ENCODE data around the gene NECTIN3. TPM values are rescaled to one million over a fixed set of nuclear protein-coding genes. Genes with fewer than 3 reads are reported as not detected.

Gene NECTIN3
- total RNA-seq, 2 experiments from 2014 or later = 0.22 TPM; not detected in 1

- Histone ChIP-seq H3K27ac (ENCODE audit: low read depth, low read length, poor library complexity, severe bottlenecking) (no peak overlapping the region), H2AFZ (ENCODE audit: low read length) (no peak overlapping the region), H3K9me2 (ENCODE audit: insufficient read depth, low read length) (no peaks in the 10 kb centered on the region), H3K9me3 (ENCODE audit: low read length) (no peaks in the 10 kb centered on the region), H4K20me1 (ENCODE audit: insufficient read depth, low read length) (no peaks in the 10 kb centered on the region), H3K36me3 (ENCODE audit: insufficient read depth, low read length) (no peaks in the 10 kb centered on the region), H3K4me2 (ENCODE audit: low read length) (no peak overlapping the region), H3K79me2 (ENCODE audit: insufficient read depth, low read depth, low read length) (no peaks in the 10 kb centered on the region), H3K4me3 (ENCODE audit: low read depth, low read length, poor library complexity, severe bottlenecking) (no peak overlapping the region), H3K4me1 (ENCODE audit: insufficient read depth, low read length, poor library complexity, severe bottlenecking) (no peaks in the 10 kb centered on the region)
- no peak for TF ChIP-seq EZH2phosphoT487 (IDR thresholded peaks at IDR 0.05; ENCODE audit: borderline replicate concordance, low read depth, low read length)
- TF ChIP-seq CTCF (conservative IDR thresholded peaks at IDR 0.05; ENCODE audit: low read length) = no peak
- ChIA-PET CTCF (ENCODE audit: unreplicated experiment) (no interaction called here), POLR2A (interaction anchor here (0.7 kb wide), 1 partner anchor 404 kb away, joined by 3 read pairs; no protein-coding TSS in a partner anchor)
- BruUV-seq (replicated peaks) = no TSS peak
- intact Hi-C loops (cut with micrococcal nuclease; ENCODE audit: unreplicated experiment) = no loop called here
- no peak for DNase-seq (ENCODE audit: low spot score)
Observed at GRCh38 chr3:111218615-111219014, 147.0 kb downstream of the NECTIN3 start.

- Histone ChIP-seq H3K79me2 (ENCODE audit: insufficient read depth, low read depth, low read length) (no peaks in the 10 kb centered on the region), H3K9me2 (ENCODE audit: insufficient read depth, low read length) (no peaks in the 10 kb centered on the region; the same call in 1 of the 2 replicates), H3K4me3 (ENCODE audit: low read depth, low read length, poor library complexity, severe bottlenecking) (no peak overlapping the region), H3K27ac (ENCODE audit: low read depth, low read length, poor library complexity, severe bottlenecking) (no peak overlapping the region), H2AFZ (ENCODE audit: low read length) (no peak overlapping the region), H3K9me3 (ENCODE audit: low read length) (no peaks in the 10 kb centered on the region), H3K4me1 (ENCODE audit: insufficient read depth, low read length, poor library complexity, severe bottlenecking) (no peaks in the 10 kb centered on the region), H4K20me1 (ENCODE audit: insufficient read depth, low read length) (no peaks in the 10 kb centered on the region), H3K36me3 (ENCODE audit: insufficient read depth, low read length) (no peaks in the 10 kb centered on the region), H3K4me2 (ENCODE audit: low read length) (no peak overlapping the region)
- CTCF ChIA-PET (ENCODE audit: unreplicated experiment) = no interaction called here
- BruUV-seq (replicated peaks) = no TSS peak
- intact Hi-C loops (cut with micrococcal nuclease; ENCODE audit: unreplicated experiment) = no loop called here
- TF ChIP-seq CTCF (conservative IDR thresholded peaks at IDR 0.05; ENCODE audit: low read length) (no peak), EZH2phosphoT487 (IDR thresholded peaks at IDR 0.05; ENCODE audit: borderline replicate concordance, low read depth, low read length) (no peak)
- DNase-seq (ENCODE audit: low spot score) = no peak
- POLR2A ChIA-PET = no interaction called here
Observed at GRCh38 chr3:111227216-111227615, 155.6 kb downstream of the NECTIN3 start.

GRCh38 chr3:111229301-111229700 lies 157.7 kb downstream of the NECTIN3 start:
- CTCF ChIA-PET (ENCODE audit: unreplicated experiment) = no interaction called here
- H3K36me3 ChIP-seq (ENCODE audit: insufficient read depth, low read length) = no peaks in the 10 kb centered on the region
- no peaks in the 10 kb centered on the region for H4K20me1 ChIP-seq (ENCODE audit: insufficient read depth, low read length)
- H3K9me2 ChIP-seq (ENCODE audit: insufficient read depth, low read length) = no peaks in the 10 kb centered on the region; the same call in 1 of the 2 replicates
- H3K4me1 ChIP-seq (ENCODE audit: insufficient read depth, low read length, poor library complexity, severe bottlenecking) = no peaks in the 10 kb centered on the region
- POLR2A ChIA-PET = no interaction called here
- no peak for DNase-seq (ENCODE audit: low spot score)
- no peak overlapping the region for H3K4me3 ChIP-seq (ENCODE audit: low read depth, low read length, poor library complexity, severe bottlenecking)
- BruUV-seq (replicated peaks) = no TSS peak
- H3K79me2 ChIP-seq (ENCODE audit: insufficient read depth, low read depth, low read length) = no peaks in the 10 kb centered on the region
- no peak overlapping the region for H3K27ac ChIP-seq (ENCODE audit: low read depth, low read length, poor library complexity, severe bottlenecking)
- no peaks in the 10 kb centered on the region for H3K9me3 ChIP-seq (ENCODE audit: low read length)
- no peak overlapping the region for H3K4me2 ChIP-seq (ENCODE audit: low read length)
- no peak for TF ChIP-seq CTCF (conservative IDR thresholded peaks at IDR 0.05; ENCODE audit: low read length)
- TF ChIP-seq EZH2phosphoT487 (IDR thresholded peaks at IDR 0.05; ENCODE audit: borderline replicate concordance, low read depth, low read length) = no peak
- H2AFZ ChIP-seq (ENCODE audit: low read length) = no peak overlapping the region
- intact Hi-C loops (cut with micrococcal nuclease; ENCODE audit: unreplicated experiment) = no loop called here
